Astrocyte of the hippocampus (primary cell): ENCODE measurements around the gene SLC36A1.
"Not testable (repeated sequence)": the region's sequence is repeated elsewhere in the genome, so short reads cannot be mapped to it uniquely, and the experiment has no call there.

Source experiments
- DNase-seq: peaks from one replicate; pipeline ENCODE4 v3.0.0; 2011; ENCODE audit warnings: low read depth, low spot score

Gene SLC36A1

DNA sequence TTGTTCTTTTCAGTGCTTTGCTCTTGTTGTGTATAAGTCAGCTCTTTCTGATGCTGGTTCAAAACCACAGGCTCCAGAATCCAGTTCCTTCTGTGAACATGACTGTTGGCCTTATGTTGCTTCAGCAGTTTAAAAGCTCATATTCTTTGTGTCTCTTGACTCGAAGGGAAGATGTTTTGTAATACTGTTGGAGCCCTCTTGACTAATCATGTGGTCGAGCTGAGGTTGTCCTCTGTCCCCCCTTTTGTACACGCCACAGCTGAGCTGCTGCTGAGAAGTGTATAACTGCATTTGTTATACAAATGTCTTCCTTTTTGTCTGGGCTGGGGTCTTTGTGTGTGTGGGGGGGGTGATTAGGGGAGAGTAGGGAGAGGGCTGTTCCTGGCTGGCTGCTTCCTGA lies 35.8 kb downstream of the SLC36A1 start:
- DNase-seq = no peak

GRCh38 chr5:151483647-151484046 lies 36.2 kb downstream of the SLC36A1 start:
- no peak for DNase-seq

DNA sequence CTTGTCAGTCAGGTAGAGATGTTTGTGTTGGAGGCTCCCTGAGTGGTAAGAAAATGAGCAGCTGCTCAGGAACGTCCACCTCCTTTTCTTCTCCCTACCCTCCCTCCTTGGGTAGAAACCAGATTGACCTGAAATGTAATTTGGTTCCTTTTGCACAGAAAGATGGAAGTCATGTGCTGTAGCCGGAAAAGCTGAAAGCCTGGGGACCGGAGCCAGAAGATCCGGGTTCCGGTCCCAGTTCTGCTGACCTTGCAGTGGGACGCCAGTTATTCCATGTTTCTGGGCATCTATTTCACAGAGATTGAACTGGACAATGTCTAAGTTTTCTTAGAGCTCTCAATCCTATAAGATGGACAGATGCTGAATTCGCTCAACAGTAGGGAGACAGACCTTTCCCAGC lies 40.1 kb downstream of the SLC36A1 start:
- DNase-seq = no peak

DNA sequence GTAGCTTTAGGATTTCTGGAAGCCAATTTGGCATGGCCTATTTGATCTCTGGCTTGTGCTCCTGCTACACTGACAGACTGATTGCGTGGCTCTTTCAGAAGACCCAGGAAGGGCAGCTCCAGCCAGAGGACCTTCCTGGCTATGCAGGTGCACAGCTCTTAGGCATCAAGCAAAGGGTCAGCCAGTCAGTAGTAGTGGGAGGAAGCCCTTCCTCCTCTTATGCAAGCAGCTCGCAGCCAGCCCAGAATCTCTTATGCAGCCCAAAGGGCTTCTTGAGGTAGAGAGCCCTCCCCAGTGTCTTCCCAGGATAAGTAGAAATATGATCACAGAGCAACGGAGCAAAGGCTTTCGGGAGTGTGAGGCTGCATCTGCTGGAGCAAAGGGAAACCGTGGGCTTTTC lies 43.2 kb downstream of the SLC36A1 start:
- no peak for DNase-seq

GRCh38 chr5:151491062-151491461 lies 43.7 kb downstream of the SLC36A1 start:
- DNase-seq = no peak

DNA sequence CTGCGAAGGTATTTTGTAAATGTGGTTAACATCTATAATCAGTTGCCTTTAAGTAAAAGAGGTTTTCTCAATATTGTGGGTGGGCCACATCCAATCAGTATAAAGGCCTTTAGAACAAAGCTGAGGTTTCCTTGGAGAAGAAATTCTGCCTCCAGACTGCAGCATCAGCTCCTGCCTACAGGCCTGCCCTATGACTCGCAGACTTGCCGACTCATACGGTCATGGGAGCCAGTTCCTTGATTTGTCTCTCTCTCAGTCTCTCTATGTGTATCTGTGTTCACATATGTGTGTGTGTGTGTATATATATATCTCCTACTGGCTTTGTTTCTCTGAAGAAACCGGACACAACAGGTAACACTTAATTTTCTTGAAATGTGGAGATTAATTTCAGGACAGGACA lies 45.3 kb downstream of the SLC36A1 start:
- DNase-seq = peak; percentile 38

GRCh38 chr5:151493665-151494064 lies 46.3 kb downstream of the SLC36A1 start:
- DNase-seq = no peak

GRCh38 chr5:151495320-151495719 lies 47.9 kb downstream of the SLC36A1 start:
- DNase-seq = no peak

GRCh38 chr5:151496041-151496484 lies 48.7 kb downstream of the SLC36A1 start:
- DNase-seq = peak; percentile 57

DNA sequence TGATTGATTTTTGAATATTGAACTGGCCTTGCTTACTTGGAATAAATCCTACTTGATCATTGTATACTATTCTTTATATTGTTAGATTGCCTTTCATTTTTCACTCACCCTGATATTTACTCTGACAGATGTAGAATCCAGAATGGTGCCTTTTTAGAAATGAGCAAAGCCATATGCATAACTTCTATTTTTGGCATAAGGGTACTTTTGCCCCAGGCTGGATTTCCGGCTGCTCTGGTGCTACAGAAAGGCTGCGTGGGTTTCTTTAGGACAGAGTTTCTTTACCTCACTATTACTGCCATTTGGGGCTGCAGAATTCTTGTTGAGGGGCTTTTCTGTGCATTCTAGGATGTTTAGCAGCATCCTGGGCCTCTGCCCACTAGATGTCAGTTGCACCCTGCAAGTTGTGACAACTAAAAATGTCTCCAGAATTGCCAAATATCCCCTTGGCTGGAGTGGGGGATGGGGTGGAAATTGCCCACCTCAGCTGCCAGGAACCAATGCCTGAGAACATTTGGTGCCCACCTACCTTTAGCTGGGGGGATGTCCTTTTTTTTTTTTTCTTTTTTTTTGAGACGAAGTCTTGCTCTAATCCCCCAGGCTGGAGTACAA lies 50.1 kb downstream of the SLC36A1 start:
- no peak for DNase-seq

DNA sequence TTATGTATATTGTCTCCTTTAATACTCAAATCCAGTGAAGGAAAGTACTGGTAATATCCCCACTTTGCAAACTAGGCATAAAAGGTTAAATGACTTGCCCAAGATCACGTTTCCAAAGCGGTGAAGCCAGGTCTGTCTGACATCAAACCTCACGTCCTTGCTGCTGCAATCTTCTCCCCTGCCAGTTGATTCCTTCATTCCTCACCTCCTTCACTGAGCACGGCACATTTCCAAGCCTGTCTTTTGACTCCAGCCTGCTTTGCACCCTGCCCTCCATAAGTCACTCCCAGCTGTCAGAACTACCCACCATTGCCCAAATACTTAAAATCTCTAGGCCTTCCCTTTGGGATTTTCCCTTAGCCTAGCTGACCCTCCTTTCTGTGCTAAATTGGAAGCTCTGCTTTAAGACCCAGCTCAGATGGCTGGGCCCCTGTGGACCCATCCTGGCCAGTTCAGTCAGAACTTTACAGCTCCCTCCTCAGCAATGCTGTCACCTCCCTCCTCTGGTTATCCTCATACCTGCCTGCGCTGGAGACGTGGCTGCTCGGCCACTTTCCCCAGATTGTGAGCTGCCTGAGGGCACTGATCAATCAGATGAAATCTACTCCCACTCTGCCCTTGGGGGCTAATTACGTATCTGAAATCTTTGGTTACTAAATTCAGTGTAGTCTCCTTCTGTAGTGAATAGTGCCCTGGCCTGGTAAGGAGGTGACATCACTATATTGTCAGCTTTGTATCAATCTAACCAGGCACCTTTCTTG lies 51.2 kb downstream of the SLC36A1 start:
- no peak for DNase-seq

- no peak for DNase-seq
Measured at GRCh38 chr5:151499501-151500035, 52.2 kb downstream of the SLC36A1 start.

DNA sequence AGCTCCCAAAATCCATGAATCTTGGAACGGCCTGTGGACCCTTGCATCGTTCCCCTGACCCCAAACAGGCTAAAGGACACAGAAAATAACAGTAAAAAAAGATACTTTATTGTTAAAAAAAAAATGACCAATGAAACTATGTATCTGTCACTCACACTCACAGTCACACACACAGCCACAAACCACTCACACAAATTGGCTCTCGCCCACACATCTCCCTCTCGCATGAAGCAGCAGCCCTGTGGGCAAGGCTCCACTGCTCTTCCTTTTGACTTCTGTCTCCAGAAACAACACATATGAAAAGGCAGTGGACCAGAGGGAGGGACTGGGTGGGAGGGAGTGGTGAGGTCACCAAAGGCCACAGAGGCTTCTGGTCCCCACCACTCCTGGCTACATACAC lies 56.6 kb downstream of the SLC36A1 start:
- no peak for DNase-seq

GRCh38 chr5:151508308-151508707 lies 60.9 kb downstream of the SLC36A1 start:
- DNase-seq = not testable (repeated sequence)

DNA sequence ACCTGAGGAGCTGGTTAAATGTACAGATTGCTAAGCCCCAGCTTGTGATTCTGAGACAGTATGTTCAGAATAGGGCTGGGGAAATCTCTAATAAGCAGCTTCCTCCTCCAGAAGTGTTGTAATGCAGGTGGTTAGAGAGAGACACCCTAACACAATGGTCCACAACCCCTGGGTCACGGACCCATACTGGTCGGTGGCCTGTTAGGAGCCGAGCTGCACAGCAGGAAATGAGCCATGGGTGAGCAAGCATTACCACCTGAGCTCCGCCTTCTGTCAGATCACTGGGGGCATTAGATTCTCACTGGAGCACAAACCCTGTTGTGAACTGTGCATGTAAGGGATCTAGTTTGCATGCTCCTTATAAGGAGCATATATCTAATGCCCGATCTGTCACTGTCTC lies 61.8 kb downstream of the SLC36A1 start:
- DNase-seq = no peak

GRCh38 chr5:151509836-151510235 lies 62.4 kb downstream of the SLC36A1 start:
- no peak for DNase-seq

- DNase-seq = no peak
Measured at GRCh38 chr5:151517122-151517920, 69.9 kb downstream of the SLC36A1 start.

- no peak for DNase-seq
Measured at GRCh38 chr5:151520294-151520693, 72.9 kb downstream of the SLC36A1 start.

DNA sequence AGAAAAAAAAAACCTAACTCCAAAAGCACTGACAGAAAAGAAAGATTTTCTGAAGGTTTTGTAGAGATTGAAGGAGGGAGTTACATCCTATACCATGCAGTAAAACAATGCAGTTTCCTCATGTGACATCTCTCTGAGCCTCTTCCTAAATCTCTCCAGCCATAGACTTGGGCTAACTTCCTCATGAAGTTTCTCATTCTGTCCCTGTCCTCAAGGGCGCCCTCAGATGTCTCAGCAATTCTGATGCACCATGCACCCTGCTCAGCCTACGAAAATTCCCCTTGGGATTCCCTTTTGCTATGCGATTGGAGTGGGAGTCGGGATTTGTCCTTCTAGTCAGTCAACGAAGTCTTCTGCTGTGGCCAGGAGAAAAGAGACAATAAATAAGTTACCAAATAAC lies 74.8 kb downstream of the SLC36A1 start:
- no peak for DNase-seq

GRCh38 chr5:151523335-151523734 lies 75.9 kb downstream of the SLC36A1 start:
- DNase-seq = peak; percentile 20

- DNase-seq = no peak
Measured at GRCh38 chr5:151528153-151528552, 80.8 kb downstream of the SLC36A1 start.

GRCh38 chr5:151528996-151529395 lies 81.6 kb downstream of the SLC36A1 start:
- DNase-seq = no peak
